NCI-H2196 treated with DMSO at 0.1 percent for 48 hours (cell line): ENCODE data around the gene VPS35L.
"Not testable (repeated sequence)": the region's sequence is repeated elsewhere in the genome, so short reads cannot be mapped to it uniquely, and the experiment has no call there.

ENCODE experiments used
- DNase-seq: peaks from one replicate; lab custom pipeline; 2025; ENCODE audit not compliant: unreplicated experiment; lab: John Stamatoyannopoulos, UW

The VPS35L gene

DNA sequence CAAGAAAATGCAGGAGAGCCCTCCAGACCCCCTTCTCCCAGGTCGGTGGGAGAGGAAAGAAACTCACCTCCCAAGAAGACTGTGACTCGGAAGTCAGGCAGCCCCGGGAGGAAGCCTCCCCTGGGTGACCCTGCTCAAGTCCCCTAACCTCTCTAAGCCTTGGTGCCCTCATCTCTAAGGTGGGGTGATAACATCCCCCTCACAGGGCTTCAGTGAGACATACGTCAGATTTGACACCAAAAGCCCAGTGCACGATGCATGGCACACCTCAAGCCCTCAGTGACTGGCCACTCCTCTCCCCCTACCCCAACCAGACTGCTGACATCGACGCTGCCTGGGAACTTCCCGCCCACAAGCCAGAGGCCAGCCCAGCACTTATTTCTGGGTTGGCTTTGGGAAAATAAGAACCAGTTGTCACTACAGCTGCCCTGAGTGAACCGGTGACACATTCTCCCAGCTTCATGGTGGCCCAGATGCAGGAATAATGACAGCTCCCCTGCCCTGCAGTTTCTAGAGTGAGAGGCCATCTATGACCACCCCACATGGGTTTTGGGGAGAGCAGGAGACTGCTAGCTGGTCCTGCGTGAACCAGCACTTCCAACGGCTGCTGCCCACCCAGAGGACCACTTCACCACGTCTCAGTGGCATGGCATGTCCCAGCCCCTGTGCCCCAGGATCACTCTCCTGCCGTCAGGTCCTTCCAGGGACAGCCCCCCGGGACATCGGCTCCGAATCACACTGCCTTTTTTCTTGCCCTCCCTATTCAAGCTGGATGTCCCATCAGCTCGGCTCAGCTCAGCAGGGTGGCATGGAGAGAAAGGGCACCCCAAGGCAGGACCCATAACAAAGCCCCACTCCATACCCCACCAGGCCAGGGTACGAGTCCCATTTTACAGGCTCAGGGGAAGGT, 153.0 kb downstream of the VPS35L start:
- DNase-seq: no peak

DNA sequence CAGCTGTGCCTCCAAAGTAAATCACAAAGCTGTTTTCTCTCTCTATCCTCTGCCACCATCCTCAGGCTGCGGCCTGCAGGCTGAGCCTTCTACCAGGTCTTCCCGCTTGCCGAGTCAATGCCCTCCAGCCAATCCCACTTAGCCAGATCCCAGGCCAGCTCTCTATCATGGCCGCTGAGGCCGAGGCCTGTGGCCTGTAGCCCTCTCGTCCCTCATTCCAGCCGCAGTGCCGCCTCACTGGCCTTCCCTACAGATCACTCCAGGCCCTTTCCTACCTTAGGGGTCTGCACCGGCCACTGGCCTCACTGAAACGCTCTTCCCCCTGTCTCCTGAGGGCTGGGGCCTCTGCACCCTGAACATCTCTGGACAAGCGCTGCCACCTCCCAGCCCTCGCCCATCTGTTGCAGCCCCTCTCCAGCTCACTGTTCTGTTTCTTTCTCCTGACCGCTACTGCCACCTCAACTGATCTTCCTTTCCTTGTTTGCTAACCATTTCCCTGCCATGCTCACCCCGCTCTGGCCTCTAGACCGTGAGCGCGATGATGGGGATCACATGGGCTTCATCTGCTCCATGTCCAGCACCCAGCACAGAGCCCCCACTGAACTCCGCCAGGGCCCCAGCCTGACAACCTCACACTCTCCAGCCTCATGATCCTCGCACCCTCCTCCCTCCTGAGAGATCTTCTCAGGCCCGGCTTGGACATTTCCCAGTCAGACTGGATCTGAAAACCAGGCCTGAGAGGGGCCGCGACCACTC, 154.1 kb downstream of the VPS35L start:
- no peak for DNase-seq

DNA sequence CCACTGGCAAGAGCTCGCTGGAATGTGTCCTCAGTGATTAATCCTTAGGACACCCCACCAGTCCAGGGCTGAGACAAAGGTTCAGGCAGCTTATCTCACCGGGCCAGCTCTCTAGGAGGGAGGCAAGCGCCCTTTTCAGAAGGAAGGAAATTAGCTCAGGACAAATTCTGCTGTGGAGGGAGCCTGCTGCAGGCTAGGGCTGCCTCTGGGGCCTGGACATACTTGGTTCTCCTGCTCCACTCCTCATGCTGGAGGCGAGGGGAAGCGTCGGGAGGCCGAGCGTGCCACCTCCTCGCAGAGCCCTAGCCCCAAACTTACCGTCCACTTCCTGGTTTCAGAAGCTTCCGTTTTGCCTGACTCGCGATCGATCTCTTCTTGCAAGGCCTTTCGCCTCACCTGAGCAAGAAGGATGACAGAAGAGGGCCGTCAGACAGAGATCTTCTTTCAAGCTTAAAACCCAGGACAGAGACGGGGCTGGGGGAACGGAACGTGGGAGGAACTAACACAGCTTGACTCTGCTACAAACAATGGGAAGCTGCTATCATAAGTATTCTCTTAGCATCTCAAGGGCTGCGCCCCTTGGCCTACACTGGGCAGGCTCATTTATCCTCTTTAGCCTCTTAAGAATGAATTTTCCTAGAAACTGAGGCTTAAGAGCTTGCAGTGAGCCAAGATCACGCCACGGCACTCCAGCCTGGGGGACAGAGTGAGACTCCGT, 154.8 kb downstream of the VPS35L start:
- DNase-seq: no peak

DNA sequence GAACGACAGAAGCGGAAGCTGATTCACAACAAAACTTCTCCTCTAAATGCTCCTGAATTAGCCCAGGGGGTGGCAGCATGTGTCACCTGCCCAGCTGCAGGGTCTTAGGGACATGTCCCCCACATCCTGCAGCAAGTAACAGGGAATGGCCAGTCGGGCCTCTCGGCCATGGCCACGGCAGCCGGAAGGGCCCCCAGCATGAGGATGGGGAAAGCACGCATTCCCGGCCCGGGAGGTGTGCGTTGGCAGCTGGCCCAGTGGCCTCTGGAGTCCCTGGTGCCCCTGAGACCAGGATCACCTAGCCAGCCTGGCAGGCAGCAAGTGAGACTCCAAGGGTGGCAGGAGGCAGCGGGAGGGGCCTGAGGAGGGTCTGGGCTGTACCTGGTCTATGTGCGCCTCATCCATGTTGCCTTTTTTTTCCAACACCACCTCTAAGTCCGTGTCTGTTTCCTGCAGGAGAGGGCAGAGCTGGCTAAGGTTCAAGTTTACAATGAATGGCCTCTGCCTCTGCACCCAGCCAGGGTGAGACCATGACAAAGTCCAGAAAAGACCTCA, 155.6 kb downstream of the VPS35L start:
- no peak for DNase-seq

DNA sequence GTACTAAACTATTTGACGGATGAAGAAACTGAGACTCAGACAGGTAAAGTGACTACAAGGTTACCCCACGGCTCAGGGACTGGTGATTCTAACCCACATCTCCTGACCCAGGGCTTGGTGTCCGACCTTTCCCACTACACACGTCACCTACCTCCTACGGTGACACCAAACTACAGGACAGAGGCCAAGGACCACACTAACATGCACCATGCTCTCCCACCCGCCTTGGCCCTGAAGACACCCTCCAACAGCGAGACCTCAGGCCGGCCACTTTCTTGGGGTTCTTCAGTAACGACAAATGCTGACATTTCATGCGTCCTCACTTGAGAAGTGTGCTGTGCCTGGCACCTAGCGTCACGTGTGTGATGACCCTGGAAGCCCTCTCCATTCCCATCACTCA, 156.1 kb downstream of the VPS35L start:
- DNase-seq: no peak

DNA sequence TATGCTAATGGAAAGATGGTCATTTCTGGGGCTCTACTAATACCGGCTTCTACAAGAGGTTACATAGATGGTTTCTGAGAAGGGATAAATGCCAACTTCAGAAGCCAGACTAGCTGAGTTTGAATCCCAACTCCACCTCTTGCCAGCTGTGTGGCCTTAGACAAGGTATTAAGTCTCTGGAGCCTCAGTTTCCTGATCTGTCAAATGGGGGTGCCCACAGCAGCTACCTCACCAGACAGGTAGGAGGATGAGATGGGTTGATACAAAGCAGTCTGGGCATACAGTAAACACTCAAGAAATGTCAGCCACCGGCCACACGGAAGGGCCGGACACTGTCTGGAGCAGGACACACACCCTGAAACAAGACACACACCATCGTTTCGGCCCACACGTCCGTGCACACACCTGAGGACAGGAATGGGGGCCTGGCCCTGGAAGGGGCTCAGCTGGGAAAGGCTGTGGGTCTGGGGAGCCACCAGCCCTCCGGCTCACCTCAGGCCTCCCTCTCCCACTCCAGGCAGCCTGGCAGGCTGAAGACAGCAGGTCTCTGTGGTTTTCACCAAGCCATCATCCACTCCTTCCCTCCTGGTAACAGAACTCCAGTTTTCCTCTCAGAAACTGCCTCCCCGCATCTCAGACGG, 157.0 kb downstream of the VPS35L start:
- DNase-seq: no peak

DNA sequence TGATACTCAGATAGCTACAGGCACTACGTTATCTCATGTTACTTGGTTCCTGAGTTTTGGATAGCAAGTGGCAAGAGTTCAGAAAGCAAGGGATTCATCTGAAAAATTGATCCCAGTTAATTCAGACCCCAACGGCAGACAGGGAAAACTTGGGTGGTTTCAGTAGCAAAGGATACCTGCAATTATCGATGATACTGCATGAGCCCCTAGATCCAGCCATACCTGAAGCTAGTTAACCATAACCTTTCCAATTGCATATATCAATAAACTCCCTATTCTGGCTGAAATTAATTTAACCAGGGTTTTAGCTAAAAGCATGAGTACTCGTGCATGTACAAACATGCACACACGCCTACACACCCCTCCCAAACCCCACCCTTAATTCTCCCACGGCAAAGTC, 158.2 kb downstream of the VPS35L start:
- no peak for DNase-seq

DNA sequence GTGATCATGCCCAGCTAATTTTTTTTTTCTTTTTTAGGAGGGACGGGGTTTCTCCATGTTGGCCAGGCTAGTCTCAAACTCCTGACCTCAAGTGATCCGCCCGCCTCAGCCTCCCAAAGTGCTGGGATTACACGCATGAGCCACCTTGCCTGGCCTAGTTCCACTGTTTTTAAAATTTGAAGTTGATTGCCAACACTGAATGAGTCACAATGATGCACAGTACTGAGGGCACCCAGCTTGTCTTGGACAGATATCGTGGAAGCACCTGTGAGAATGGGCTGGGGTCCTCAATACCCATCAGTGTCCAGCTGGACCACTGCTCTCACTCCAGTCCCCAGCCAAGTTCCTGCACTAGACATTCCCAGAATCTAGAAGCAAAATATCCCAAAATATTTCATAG, 160.1 kb downstream of the VPS35L start:
- no peak for DNase-seq

DNA sequence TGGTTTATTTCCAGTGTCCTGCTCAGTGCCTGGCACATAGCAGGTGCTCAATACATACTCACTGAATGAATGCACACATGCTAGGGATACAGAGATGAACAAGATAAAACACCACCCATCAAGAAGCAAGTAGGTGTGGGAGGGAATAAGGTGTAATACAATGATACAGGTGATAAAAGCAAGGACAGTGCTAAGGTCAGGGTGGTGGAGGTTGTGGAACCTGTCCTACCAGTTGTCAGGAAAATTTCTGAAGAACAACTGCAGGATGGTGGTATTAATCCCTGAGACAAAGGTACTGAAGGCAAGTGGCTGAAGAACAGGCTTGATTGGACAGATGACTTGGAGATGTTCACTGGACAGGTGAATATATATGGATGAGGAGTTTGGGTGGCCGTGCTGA, 160.7 kb downstream of the VPS35L start:
- DNase-seq: no peak

DNA sequence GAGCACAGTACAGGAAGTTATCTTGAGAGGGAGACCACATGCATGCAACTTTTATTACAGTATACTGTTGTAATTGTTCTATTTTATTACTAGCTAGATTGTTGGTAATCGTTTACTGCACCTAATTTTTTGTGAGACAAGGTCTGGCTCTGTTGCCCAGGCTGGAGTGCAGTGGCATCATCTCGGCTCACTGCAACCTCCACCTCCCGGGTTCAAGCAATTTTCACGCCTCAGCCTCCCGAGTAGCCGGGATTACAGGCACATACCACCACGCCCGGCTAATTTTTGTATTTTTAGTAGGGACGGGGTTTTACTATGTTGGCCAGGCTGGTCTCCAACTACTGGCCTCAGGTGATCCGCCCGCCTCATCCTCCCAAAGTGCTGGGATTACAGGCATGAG, 161.2 kb downstream of the VPS35L start:
- DNase-seq: not testable (repeated sequence)

DNA sequence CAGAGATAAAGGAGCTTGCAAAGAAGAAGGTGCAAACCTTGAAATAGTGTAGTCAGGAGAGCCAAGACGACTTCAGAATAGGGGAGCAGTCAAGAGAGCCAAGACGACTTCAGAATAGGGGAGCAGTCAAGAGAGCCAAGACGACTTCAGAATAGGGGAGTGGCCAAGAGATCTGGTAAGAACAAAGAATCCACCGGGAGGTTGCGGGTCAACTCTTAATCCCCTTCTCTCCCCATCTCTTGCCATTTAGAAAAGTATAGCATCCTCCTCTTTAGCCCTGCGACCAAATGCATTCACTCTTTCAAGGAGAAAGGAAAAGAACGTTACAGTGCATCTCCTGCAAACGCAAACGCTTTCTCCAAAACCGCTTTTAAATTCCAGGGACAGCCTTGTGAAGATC, 161.8 kb downstream of the VPS35L start:
- no peak for DNase-seq

DNA sequence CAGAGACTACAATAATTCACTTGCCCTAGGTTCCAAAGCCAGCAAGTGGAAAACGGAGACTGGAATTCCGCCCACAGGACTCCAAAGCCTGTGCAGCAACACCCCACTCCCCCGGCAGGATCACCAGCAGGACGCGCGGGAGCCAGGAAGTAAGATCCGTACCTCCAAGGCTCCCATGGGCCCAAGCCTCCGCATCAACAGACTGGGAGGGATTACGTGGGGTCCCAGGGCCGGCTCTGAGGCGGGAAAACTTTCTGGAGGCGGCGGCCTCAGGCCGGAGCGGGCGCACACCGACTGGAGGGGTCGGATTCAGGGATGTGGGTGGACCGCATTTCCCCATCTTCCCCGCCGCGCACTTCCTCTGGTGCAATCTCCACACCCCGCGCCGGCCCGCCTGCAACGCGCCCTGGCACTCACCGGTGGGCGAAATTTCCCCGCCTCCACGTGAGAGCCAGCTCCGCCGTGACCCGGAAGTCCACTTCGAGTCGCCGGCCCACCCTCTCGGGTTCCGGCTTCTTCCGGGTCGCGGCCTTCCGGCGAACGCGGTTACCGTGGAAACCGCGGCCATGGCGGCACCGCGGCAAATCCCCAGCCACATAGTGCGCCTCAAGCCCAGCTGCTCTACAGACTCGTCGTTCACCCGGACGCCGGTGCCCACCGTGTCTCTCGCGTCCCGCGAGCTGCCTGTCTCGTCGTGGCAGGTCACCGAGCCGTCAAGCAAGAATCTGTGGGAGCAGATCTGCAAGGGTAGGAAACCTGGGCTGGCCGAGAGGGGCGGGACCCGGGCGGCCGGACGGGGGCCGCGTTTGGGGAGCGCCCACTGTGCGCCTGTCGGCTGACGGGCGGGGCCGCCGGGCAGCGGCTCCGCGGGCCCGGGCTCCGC, 162.5 kb downstream of the VPS35L start, which contains the start of the genes IQCK and KNOP1:
Gene IQCK (plus strand): TSS at position 531 of the 883 bp plus-strand sequence. CDS start 36 bp downstream, at position 567.
Gene KNOP1 (minus strand): TSS at position 487 of the 883 bp plus-strand sequence. CDS start 3,192 bp downstream, outside the sequence.
- peak; percentile 71 for DNase-seq

DNA sequence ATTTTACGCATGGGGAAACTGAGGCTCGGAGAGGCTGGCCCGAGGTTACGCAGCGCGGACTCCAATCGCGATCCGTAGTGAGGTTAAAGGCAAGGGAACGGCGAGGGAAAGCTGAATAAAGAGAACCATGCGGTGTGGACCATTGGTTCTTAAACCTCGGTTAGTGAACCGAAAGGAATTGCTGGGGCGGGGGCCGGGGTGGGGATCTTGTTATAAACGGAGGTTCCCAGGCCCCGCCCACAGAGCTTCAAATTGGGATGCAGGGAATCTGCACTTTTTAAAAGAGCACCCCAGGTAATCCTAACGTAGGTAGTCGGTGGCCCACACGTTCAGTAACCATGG, 163.1 kb downstream of the VPS35L start:
- no peak for DNase-seq

DNA sequence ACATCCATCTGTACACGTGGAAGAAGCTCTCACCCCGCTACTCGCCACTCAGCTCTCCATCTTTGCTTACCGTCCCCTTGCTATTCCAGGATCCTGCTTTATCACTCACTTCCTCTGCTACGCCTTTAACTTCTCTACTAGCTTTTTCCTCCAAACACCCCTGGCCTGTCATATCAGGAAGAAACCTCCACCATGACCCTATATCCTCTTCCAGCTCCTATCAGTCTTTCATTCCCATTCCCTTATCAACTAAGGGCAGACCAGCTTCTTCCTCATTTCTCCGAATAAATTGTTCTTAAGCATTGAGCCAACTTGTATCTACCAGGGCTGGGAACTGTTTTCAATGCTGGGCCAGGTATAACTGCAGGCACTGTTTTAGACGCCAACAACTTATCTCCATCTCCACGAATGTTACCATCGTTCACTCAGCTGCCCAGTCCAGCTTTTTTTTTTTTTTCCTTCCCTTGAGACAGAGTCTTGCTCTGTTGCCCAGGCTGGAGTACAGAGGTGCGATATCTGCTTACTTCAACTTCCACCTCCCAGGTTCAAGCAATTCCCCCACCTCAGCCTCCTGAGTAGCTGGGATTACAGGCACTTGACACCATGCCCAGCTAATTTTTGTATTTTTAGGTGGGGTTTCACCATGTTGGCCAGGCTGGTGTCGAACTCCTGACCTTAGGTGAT, 166.9 kb downstream of the VPS35L start:
- no peak for DNase-seq

DNA sequence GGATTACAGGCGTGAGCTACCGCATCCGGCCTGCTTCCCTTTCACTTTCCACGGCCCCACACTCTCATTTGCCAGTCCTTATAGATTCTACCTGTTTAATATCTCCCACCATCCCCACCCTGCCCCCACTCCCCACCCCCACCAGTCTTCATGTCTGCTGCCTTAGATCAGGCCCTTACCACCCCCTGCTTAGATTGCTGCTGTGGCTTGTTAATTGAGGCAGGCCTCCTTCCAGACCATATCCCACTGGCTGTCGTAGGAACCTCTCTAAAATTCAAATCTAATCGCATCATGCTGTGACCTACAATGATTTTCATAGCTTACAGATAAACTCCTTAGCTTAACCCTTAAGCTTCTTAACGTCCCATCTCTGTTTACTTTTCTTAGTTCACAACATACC, 167.5 kb downstream of the VPS35L start:
- no peak for DNase-seq

DNA sequence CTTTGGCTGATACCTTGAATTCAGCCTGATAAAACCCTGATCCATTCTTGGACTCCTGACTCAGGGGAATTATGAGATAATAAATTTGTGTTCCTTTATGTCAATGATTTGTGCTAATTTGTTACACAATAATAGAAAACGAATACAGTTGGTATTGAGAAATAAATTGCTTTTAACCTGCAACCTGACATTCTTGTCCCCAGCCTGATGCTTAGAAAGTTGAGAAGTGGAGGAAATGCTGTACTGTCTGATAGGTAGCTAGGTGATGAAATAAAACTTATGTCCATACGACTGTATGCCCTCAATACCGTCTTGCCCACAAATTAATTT, 173.1 kb downstream of the VPS35L start:
- no peak for DNase-seq

DNA sequence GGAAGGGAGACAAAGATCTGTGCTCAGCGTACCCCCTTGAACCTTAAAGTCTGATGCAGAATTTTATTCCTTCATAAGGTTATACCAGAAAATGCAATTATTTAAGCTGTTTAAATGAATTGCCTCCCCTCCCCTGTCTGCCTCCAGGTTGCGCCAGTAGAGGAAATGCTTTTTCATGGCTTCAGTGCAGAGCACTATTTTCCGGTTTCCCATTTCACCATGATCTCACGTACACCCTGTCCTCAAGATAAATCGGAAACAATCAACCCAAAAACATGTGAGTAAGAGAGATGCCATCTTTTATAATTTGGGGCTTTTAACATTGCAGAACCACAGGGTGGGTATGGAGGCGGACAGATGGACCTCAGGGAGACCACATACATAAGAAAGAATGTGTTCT, 178.0 kb downstream of the VPS35L start:
- no peak for DNase-seq

DNA sequence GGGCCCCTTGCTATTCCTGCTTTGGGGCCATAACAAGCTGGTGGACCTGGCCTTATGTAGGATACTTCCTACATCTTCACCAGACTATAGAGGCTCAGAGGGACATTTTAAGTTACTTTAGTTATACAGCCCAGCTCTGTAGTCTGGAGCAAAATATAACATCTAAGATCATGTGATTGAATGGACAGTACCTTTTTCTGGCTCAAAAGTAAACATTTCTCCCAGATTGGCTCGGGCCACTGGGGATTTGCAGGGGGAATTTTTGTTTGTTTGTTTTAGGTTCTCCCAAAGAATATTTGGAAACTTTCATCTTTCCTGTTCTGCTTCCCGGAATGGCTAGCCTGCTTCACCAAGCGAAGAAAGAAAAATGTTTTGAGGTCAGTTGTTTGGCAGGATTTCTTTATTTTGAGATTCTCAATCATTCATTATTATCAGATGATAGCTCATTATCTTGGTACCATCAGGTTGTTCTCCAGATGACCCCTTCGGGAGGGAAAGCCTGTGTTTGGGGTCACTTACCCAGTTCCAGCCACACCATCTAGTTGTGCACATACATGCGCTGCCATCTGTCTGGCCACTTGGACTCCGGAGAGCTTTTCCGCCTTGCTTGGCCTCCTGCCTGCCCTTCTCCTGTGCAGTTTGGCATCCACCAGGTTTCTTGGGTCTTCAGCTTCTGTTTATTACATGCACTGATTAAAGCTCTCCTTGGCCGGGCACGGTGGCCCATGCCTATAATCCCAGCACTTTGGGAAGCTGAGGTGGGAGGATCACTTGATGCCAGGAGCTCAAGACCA, 179.8 kb downstream of the VPS35L start:
- DNase-seq: no peak
